GM12875 (cell line): ENCODE data around the gene BCL2L1.

Source experiments
- H3K4me3 ChIP-seq: one replicate; pipeline ENCODE4 v1.5.1; 2011; ENCODE audit warnings: low read depth, low read length, control low read depth
- CTCF ChIP-seq: IDR thresholded peaks from 2 replicates; pipeline ENCODE4 v1.5.1; 2011; ENCODE audit warnings: low read depth, mild to moderate bottlenecking, control low read depth, inconsistent platforms, low read length, moderate library complexity, borderline replicate concordance; ENCODE audit not compliant: insufficient read depth

BCL2L1 gene

GRCh38 chr20:31675828-31676608, 46.6 kb downstream of the BCL2L1 start:
- H3K4me3 ChIP-seq, result peak overlapping the region; percentile 45
- no peak for TF ChIP-seq CTCF

- peak overlapping the region; percentile 45 for H3K4me3 ChIP-seq
- no peak for TF ChIP-seq CTCF
Observed at GRCh38 chr20:31674895-31675827, 47.5 kb downstream of the BCL2L1 start.

GRCh38 chr20:31673943-31674463, 48.7 kb downstream of the BCL2L1 start:
- no peak overlapping the region for H3K4me3 ChIP-seq
- TF ChIP-seq CTCF, result no peak

- TF ChIP-seq CTCF, result no peak
- no peak overlapping the region for H3K4me3 ChIP-seq
Observed at GRCh38 chr20:31673435-31673834, 49.2 kb downstream of the BCL2L1 start.

GRCh38 chr20:31671324-31671723, 51.3 kb downstream of the BCL2L1 start:
- no peak for TF ChIP-seq CTCF

GRCh38 chr20:31670371-31671228, 52.1 kb downstream of the BCL2L1 start:
- TF ChIP-seq CTCF, result no peak
- no peak overlapping the region for H3K4me3 ChIP-seq

More at GRCh38 chr20:31671324-31671723, 51.3 kb downstream of the BCL2L1 start:
- no peak overlapping the region for H3K4me3 ChIP-seq
